ENCODE measurements around the gene EME1.

Gene EME1

GRCh38 chr17:50355336-50355700 is 17.7 kb upstream of the EME1 start:
- TF ChIP-seq ISL1 (CRISPR knock-in tag; IDR thresholded peaks at IDR 0.05) (no peak), ZFP3 (CRISPR knock-in tag; IDR thresholded peaks at IDR 0.05) (no peak), ZC3H10 (CRISPR knock-in tag; IDR thresholded peaks at IDR 0.05) (no peak), GLIS3 (CRISPR knock-in tag; IDR thresholded peaks at IDR 0.05) (no peak), ZNF70 (CRISPR knock-in tag; IDR thresholded peaks at IDR 0.05) (no peak), ARNTL (CRISPR knock-in tag; IDR thresholded peaks at IDR 0.05; ENCODE audit: borderline replicate concordance, low read depth) (no peak), TCF4 (CRISPR knock-in tag; IDR thresholded peaks at IDR 0.05; ENCODE audit: borderline replicate concordance) (no peak), PPARA (CRISPR knock-in tag; IDR thresholded peaks at IDR 0.05; ENCODE audit: borderline replicate concordance) (no peak), CREB5 (CRISPR knock-in tag; IDR thresholded peaks at IDR 0.05; ENCODE audit: low read depth) (no peak), ZNF8 (CRISPR knock-in tag; IDR thresholded peaks at IDR 0.05) (no peak)
- TF ChIP-seq, protein P1, sequence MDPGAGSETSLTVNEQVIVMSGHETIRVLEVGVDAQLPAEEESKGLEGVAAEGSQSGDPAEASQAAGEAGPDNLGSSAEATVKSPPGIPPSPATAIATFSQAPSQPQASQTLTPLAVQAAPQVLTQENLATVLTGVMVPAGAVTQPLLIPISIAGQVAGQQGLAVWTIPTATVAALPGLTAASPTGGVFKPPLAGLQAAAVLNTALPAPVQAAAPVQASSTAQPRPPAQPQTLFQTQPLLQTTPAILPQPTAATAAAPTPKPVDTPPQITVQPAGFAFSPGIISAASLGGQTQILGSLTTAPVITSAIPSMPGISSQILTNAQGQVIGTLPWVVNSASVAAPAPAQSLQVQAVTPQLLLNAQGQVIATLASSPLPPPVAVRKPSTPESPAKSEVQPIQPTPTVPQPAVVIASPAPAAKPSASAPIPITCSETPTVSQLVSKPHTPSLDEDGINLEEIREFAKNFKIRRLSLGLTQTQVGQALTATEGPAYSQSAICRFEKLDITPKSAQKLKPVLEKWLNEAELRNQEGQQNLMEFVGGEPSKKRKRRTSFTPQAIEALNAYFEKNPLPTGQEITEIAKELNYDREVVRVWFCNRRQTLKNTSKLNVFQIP (CRISPR knock-in tag; IDR thresholded peaks at IDR 0.05; ENCODE audit: borderline replicate concordance, low read depth), result no peak
- TF ChIP-seq, protein P2, sequence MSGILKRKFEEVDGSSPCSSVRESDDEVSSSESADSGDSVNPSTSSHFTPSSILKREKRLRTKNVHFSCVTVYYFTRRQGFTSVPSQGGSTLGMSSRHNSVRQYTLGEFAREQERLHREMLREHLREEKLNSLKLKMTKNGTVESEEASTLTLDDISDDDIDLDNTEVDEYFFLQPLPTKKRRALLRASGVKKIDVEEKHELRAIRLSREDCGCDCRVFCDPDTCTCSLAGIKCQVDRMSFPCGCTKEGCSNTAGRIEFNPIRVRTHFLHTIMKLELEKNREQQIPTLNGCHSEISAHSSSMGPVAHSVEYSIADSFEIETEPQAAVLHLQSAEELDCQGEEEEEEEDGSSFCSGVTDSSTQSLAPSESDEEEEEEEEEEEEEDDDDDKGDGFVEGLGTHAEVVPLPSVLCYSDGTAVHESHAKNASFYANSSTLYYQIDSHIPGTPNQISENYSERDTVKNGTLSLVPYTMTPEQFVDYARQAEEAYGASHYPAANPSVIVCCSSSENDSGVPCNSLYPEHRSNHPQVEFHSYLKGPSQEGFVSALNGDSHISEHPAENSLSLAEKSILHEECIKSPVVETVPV (CRISPR knock-in tag; IDR thresholded peaks at IDR 0.05), result no peak
- TF ChIP-seq, protein P3, sequence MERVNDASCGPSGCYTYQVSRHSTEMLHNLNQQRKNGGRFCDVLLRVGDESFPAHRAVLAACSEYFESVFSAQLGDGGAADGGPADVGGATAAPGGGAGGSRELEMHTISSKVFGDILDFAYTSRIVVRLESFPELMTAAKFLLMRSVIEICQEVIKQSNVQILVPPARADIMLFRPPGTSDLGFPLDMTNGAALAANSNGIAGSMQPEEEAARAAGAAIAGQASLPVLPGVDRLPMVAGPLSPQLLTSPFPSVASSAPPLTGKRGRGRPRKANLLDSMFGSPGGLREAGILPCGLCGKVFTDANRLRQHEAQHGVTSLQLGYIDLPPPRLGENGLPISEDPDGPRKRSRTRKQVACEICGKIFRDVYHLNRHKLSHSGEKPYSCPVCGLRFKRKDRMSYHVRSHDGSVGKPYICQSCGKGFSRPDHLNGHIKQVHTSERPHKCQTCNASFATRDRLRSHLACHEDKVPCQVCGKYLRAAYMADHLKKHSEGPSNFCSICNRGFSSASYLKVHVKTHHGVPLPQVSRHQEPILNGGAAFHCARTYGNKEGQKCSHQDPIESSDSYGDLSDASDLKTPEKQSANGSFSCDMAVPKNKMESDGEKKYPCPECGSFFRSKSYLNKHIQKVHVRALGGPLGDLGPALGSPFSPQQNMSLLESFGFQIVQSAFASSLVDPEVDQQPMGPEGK (CRISPR knock-in tag; IDR thresholded peaks at IDR 0.05; ENCODE audit: borderline replicate concordance), result no peak

DNA sequence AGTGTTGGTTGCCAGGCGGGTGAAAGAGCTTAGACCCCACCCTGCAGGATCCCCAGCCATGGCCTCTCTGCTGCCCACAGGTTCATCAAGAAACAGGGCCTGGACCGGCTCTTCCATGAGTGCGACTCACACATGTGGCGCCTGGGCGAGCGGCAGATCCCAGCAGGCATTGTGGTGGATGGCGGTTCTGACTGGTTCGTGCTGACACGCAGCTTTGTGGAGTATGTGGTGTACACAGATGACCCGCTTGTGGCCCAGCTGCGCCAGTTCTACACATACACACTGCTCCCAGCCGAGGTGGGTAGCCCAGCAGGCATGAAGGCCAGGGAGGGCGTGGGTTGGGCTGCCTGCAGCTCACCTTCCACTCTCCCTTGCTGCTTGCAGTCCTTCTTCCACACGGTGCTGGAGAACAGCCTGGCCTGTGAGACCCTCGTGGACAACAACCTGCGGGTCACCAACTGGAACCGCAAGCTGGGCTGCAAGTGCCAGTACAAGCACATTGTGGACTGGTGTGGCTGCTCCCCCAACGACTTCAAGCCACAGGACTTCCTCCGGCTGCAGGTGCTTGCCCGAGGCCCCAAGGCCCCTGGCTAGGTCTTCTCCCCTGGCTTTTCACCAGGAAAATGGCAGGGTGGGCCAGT is 17.2 kb upstream of the EME1 start:
- ATAC-seq, result no peak
- no peak for TF ChIP-seq ESRRG (CRISPR knock-in tag; IDR thresholded peaks at IDR 0.05)
- TF ChIP-seq, protein P1 (CRISPR knock-in tag; IDR thresholded peaks at IDR 0.05; ENCODE audit: borderline replicate concordance, low read depth), result no peak
- no peak for TF ChIP-seq ZFP3 (CRISPR knock-in tag; IDR thresholded peaks at IDR 0.05)
- no peak for TF ChIP-seq CREB5 (CRISPR knock-in tag; IDR thresholded peaks at IDR 0.05; ENCODE audit: low read depth)
- no peak for TF ChIP-seq SNAI2 (CRISPR knock-in tag; IDR thresholded peaks at IDR 0.05)
- TF ChIP-seq ZNF8 (CRISPR knock-in tag; IDR thresholded peaks at IDR 0.05), result no peak
- TF ChIP-seq ZNF70 (CRISPR knock-in tag; IDR thresholded peaks at IDR 0.05), result no peak
- TF ChIP-seq TOX (CRISPR knock-in tag; IDR thresholded peaks at IDR 0.05; ENCODE audit: borderline replicate concordance), result no peak
- TF ChIP-seq CSDC2 (CRISPR knock-in tag; IDR thresholded peaks at IDR 0.05), result no peak
- TF ChIP-seq OSR1 (CRISPR knock-in tag; IDR thresholded peaks at IDR 0.05), result no peak
- TF ChIP-seq ZNF565 (CRISPR knock-in tag; conservative IDR thresholded peaks at IDR 0.05; ENCODE audit: low read depth), result no peak
- TF ChIP-seq, protein P2 (CRISPR knock-in tag; IDR thresholded peaks at IDR 0.05), result no peak
- no peak for TF ChIP-seq ARNTL (CRISPR knock-in tag; IDR thresholded peaks at IDR 0.05; ENCODE audit: borderline replicate concordance, low read depth)
- no peak for TF ChIP-seq ZC3H10 (CRISPR knock-in tag; IDR thresholded peaks at IDR 0.05)

More at GRCh38 chr17:50355336-50355700, 17.7 kb upstream of the EME1 start:
- ATAC-seq, result no peak
